HG02798 (cell line): ENCODE data around the gene FAM110A.
"Not testable (repeated sequence)": the region's sequence is repeated elsewhere in the genome, so short reads cannot be mapped to it uniquely, and the experiment has no call there.

ENCODE experiments used
- ATAC-seq: cut with Tn5 transposase; IDR thresholded peaks from one replicate; pipeline ENCODE4 v1.9.1; 2021; ENCODE audit warnings: mild to moderate bottlenecking; ENCODE audit not compliant: unreplicated experiment, poor library complexity

Gene FAM110A

GRCh38 chr20:822651-823573 is 10.6 kb upstream of the FAM110A start:
- ATAC-seq, result no peak

GRCh38 chr20:823574-823902 is 10.0 kb upstream of the FAM110A start:
- no peak for ATAC-seq

- no peak for ATAC-seq
Measured at GRCh38 chr20:824490-824889, 9.0 kb upstream of the FAM110A start.

GRCh38 chr20:824916-825315 is 8.6 kb upstream of the FAM110A start:
- no peak for ATAC-seq

GRCh38 chr20:825710-826421 is 7.6 kb upstream of the FAM110A start:
- no peak for ATAC-seq

GRCh38 chr20:826695-827323 is 6.7 kb upstream of the FAM110A start:
- no peak for ATAC-seq

GRCh38 chr20:827981-828380 is 5.5 kb upstream of the FAM110A start:
- ATAC-seq, result not testable (repeated sequence)

- no peak for ATAC-seq
Measured at GRCh38 chr20:828987-829386, 4.5 kb upstream of the FAM110A start.

- no peak for ATAC-seq
Measured at GRCh38 chr20:829551-829950, 4.0 kb upstream of the FAM110A start.

- no peak for ATAC-seq
Measured at GRCh38 chr20:830011-830521, 3.4 kb upstream of the FAM110A start.

GRCh38 chr20:831251-831650 is 2.3 kb upstream of the FAM110A start:
- no peak for ATAC-seq

GRCh38 chr20:831956-832355 is 1.6 kb upstream of the FAM110A start:
- no peak for ATAC-seq

GRCh38 chr20:833121-833449 is 430 bp upstream of the FAM110A start:
- no peak for ATAC-seq

GRCh38 chr20:834151-834746 is 734 bp downstream of the FAM110A start:
- ATAC-seq, result no peak

GRCh38 chr20:835608-836045 is 2.1 kb downstream of the FAM110A start:
- no peak for ATAC-seq

- ATAC-seq, result no peak
Measured at GRCh38 chr20:836190-836589, 2.7 kb downstream of the FAM110A start.

- no peak for ATAC-seq
Measured at GRCh38 chr20:839015-839414, 5.5 kb downstream of the FAM110A start.

GRCh38 chr20:839626-840025 is 6.1 kb downstream of the FAM110A start:
- ATAC-seq, result no peak

GRCh38 chr20:840503-840857 is 7.0 kb downstream of the FAM110A start:
- no peak for ATAC-seq

GRCh38 chr20:840858-841567 is 7.5 kb downstream of the FAM110A start:
- ATAC-seq, result no peak
